Chondrocyte (in vitro differentiated cells): ENCODE measurements around the gene ACMSD. TPM values are rescaled to one million over a fixed set of nuclear protein-coding genes. Genes with fewer than 3 reads are reported as not detected.
A peak's percentile ranks its signal among the peaks of the same experiment; 100 is the strongest.

ENCODE experiments used
- DNase-seq: peaks from one replicate; pipeline ENCODE4 v3.0.0; 2021; ENCODE audit warnings: mixed read lengths, low spot score
- H3K27ac Mint-ChIP-seq: one replicate; pipeline ENCODE4 v1.8.0; 2021; ENCODE audit warnings: mild to moderate bottlenecking, moderate library complexity, mixed read lengths; ENCODE audit not compliant: unreplicated experiment
- H3K27me3 Mint-ChIP-seq: 2 replicates; pipeline ENCODE4 v1.8.0; 2021; ENCODE audit warnings: low read depth, mixed read lengths
- H3K36me3 Mint-ChIP-seq: 2 replicates; pipeline ENCODE4 v1.8.0; 2021; ENCODE audit warnings: low read depth, mixed read lengths
- H3K4me1 Mint-ChIP-seq: 2 replicates; pipeline ENCODE4 v1.8.0; 2021; ENCODE audit warnings: low read depth, mild to moderate bottlenecking, mixed read lengths
- H3K4me3 Mint-ChIP-seq: one replicate; pipeline ENCODE4 v1.8.0; 2021; ENCODE audit warnings: mild to moderate bottlenecking, moderate library complexity, mixed read lengths; ENCODE audit not compliant: unreplicated experiment
- H3K9me3 Mint-ChIP-seq: 2 replicates; pipeline ENCODE4 v1.8.0; 2021; ENCODE audit warnings: low read depth, mixed read lengths
- CTCF ChIP-seq: fragments of 200-600 bp; sonication (generic); IDR thresholded peaks from 2 replicates; pipeline ENCODE4 v1.5.0; 2021; ENCODE audit warnings: antibody characterized with exemption, mild to moderate bottlenecking, moderate library complexity
- total RNA-seq: library from RNA; stranded (reverse); gene quantifications from 3 replicates; pipeline ENCODE4 v1.2.1, GENCODE V29; 2021

The ACMSD gene
- total RNA-seq, 1 donor from 2014 or later, result not detected

GRCh38 chr2:134932864-134933526 lies 94.6 kb downstream of the ACMSD start:
- no peaks in the 10 kb centered on the region for H3K27me3 Mint-ChIP-seq
- TF ChIP-seq CTCF, result no peak
- H3K27ac Mint-ChIP-seq, result peak overlapping the region; percentile 73

GRCh38 chr2:134933732-134934131 lies 95.3 kb downstream of the ACMSD start:
- Mint-ChIP-seq H3K36me3 (peaks cover 2% of the 10 kb centered on the region), H3K27ac (no peak overlapping the region), H3K4me1 (peaks cover 40% of the 10 kb centered on the region)

More at GRCh38 chr2:134932864-134933526, 94.6 kb downstream of the ACMSD start:
- peaks cover 44% of the 10 kb centered on the region for H3K4me1 Mint-ChIP-seq
- no peaks in the 10 kb centered on the region for H3K9me3 Mint-ChIP-seq
- DNase-seq, result no peak
- H3K36me3 Mint-ChIP-seq, result peaks cover 2% of the 10 kb centered on the region
- H3K4me3 Mint-ChIP-seq, result peak overlapping the region; percentile 36

GRCh38 chr2:134934150-134934549 lies 95.7 kb downstream of the ACMSD start:
- peak overlapping the region; percentile 29 for H3K27ac Mint-ChIP-seq

More at GRCh38 chr2:134933732-134934131, 95.3 kb downstream of the ACMSD start:
- H3K4me3 Mint-ChIP-seq, result no peak overlapping the region
- no peak for TF ChIP-seq CTCF
- no peaks in the 10 kb centered on the region for H3K27me3 Mint-ChIP-seq
- H3K9me3 Mint-ChIP-seq, result no peaks in the 10 kb centered on the region
- DNase-seq, result no peak

GRCh38 chr2:134934641-134935040 lies 96.2 kb downstream of the ACMSD start:
- DNase-seq, result no peak
- no peaks in the 10 kb centered on the region for H3K27me3 Mint-ChIP-seq
- peaks cover 40% of the 10 kb centered on the region for H3K4me1 Mint-ChIP-seq
- no peak for TF ChIP-seq CTCF
- no peaks in the 10 kb centered on the region for H3K9me3 Mint-ChIP-seq
- peaks cover 3% of the 10 kb centered on the region for H3K36me3 Mint-ChIP-seq
- no peak overlapping the region for H3K4me3 Mint-ChIP-seq
- H3K27ac Mint-ChIP-seq, result peak overlapping the region; percentile 4

More at GRCh38 chr2:134934150-134934549, 95.7 kb downstream of the ACMSD start:
- Mint-ChIP-seq H3K4me3 (no peak overlapping the region), H3K9me3 (no peaks in the 10 kb centered on the region), H3K27me3 (no peaks in the 10 kb centered on the region), H3K4me1 (peaks cover 40% of the 10 kb centered on the region), H3K36me3 (peaks cover 2% of the 10 kb centered on the region)
- no peak for TF ChIP-seq CTCF
- no peak for DNase-seq

DNA sequence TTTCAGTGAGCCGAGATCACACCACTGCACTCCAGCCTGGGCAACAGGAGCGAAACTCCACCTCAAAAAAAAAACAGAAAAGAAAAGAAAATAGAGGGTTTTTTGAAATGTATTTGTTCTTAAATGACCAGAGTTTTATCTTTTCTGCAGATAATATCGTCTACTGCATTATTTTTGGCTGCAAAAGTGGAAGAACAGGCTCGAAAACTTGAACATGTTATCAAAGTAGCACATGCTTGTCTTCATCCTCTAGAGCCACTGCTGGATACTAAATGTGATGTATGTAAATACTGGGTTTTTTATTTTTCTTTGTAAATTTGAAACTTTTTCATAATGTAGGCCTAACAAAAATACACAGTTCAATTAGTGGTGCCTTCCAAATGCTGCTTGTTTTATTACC lies 98.3 kb downstream of the ACMSD start:
- Mint-ChIP-seq H3K4me3 (no peak overlapping the region), H3K36me3 (peaks cover 9% of the 10 kb centered on the region), H3K27me3 (no peaks in the 10 kb centered on the region), H3K4me1 (peaks cover 36% of the 10 kb centered on the region), H3K9me3 (no peaks in the 10 kb centered on the region), H3K27ac (peak overlapping the region; percentile 17)
- no peak for DNase-seq
- TF ChIP-seq CTCF, result no peak
